Measurements from ENCODE around the gene PAM. TPM values are rescaled to one million over a fixed set of nuclear protein-coding genes. Genes with fewer than 3 reads are reported as not detected.
"Not testable (repeated sequence)": the region's sequence is repeated elsewhere in the genome, so short reads cannot be mapped to it uniquely, and the experiment has no call there.

The PAM gene
- total RNA-seq, 1 donor from 2014 or later: 940 TPM

- intact Hi-C loops (cut with DNase I): no loop called here
- no peak for DNase-seq (ENCODE audit: low spot score in 2 of 2)
- no peak for TF ChIP-seq CTCF (IDR thresholded peaks at IDR 0.05)
- Histone ChIP-seq H3K27ac (no peak overlapping the region), H3K9me3 (no peaks in the 10 kb centered on the region), H3K27me3 (no peaks in the 10 kb centered on the region), H3K36me3 (no peaks in the 10 kb centered on the region), H3K4me1 (peaks cover 0 to 3% of the 10 kb centered on the region in 2 donors), H3K4me3 (no peak overlapping the region)
Observed at GRCh38 chr5:102901424-102902134, 146.5 kb downstream of the PAM start.

- no peak for DNase-seq (ENCODE audit: low spot score in 2 of 2)
- Histone ChIP-seq H3K36me3 (no peaks in the 10 kb centered on the region), H3K4me1 (peaks cover 0 to 3% of the 10 kb centered on the region in 2 donors), H3K27ac (no peak overlapping the region), H3K27me3 (no peaks in the 10 kb centered on the region), H3K4me3 (no peak overlapping the region), H3K9me3 (no peaks in the 10 kb centered on the region)
- TF ChIP-seq CTCF (IDR thresholded peaks at IDR 0.05): no peak
- intact Hi-C loops (cut with DNase I): no loop called here
Observed at GRCh38 chr5:102902135-102902448, 147.0 kb downstream of the PAM start.

- no peak overlapping the region for H3K4me3 ChIP-seq
- no peak for TF ChIP-seq CTCF (IDR thresholded peaks at IDR 0.05)
- H3K27me3 ChIP-seq: no peaks in the 10 kb centered on the region
- peaks cover 0 to 3% of the 10 kb centered on the region in 2 donors for H3K4me1 ChIP-seq
- no peaks in the 10 kb centered on the region for H3K36me3 ChIP-seq
- H3K9me3 ChIP-seq: no peaks in the 10 kb centered on the region
- H3K27ac ChIP-seq: no peak overlapping the region
- DNase-seq (ENCODE audit: low spot score in 2 of 2): no peak
- intact Hi-C loops (cut with DNase I): no loop called here
Observed at GRCh38 chr5:102902647-102903046, 147.5 kb downstream of the PAM start.

GRCh38 chr5:102903074-102903871 is 148.2 kb downstream of the PAM start:
- DNase-seq (ENCODE audit: low spot score in 2 of 2): no peak
- no peak overlapping the region for H3K4me3 ChIP-seq
- H3K4me1 ChIP-seq: peaks cover 0 to 3% of the 10 kb centered on the region in 2 donors
- intact Hi-C loops (cut with DNase I): no loop called here
- H3K36me3 ChIP-seq: no peaks in the 10 kb centered on the region
- H3K9me3 ChIP-seq: no peaks in the 10 kb centered on the region
- TF ChIP-seq CTCF (IDR thresholded peaks at IDR 0.05): no peak
- no peaks in the 10 kb centered on the region for H3K27me3 ChIP-seq
- no peak overlapping the region for H3K27ac ChIP-seq

GRCh38 chr5:102905056-102905455 is 150.0 kb downstream of the PAM start:
- TF ChIP-seq CTCF (IDR thresholded peaks at IDR 0.05): no peak
- no peaks in the 10 kb centered on the region for H3K27me3 ChIP-seq
- H3K9me3 ChIP-seq: no peaks in the 10 kb centered on the region
- H3K4me3 ChIP-seq: no peak overlapping the region
- no peak overlapping the region for H3K27ac ChIP-seq
- no peak for DNase-seq (ENCODE audit: low spot score in 2 of 2)
- no peaks in the 10 kb centered on the region for H3K36me3 ChIP-seq
- intact Hi-C loops (cut with DNase I): no loop called here
- H3K4me1 ChIP-seq: peaks cover 0 to 8% of the 10 kb centered on the region in 2 donors

- peaks cover 0 to 25% of the 10 kb centered on the region in 2 donors for H3K4me1 ChIP-seq
- H3K27me3 ChIP-seq; intact Hi-C loops (cut with DNase I): not testable (repeated sequence)
Observed at GRCh38 chr5:102907099-102907498, 152.0 kb downstream of the PAM start.

More at GRCh38 chr5:102907099-102907498, 152.0 kb downstream of the PAM start:
- not testable (repeated sequence) for H3K9me3 ChIP-seq; H3K36me3 ChIP-seq; H3K4me3 ChIP-seq; DNase-seq (ENCODE audit: low spot score in 2 of 2); H3K27ac ChIP-seq

All from ascending aorta (tissue), 2 donors.